ENCODE data around the gene DMXL2. TPM values are rescaled to one million over a fixed set of nuclear protein-coding genes. Genes with fewer than 3 reads are reported as not detected.

DMXL2 gene
- total RNA-seq, 1 experiment from 2014 or later: 19.7 TPM

- DNase-seq (ENCODE audit: low spot score): no peak
Measured at GRCh38 chr15:51416129-51416528, 206.4 kb downstream of the DMXL2 start.

DNA sequence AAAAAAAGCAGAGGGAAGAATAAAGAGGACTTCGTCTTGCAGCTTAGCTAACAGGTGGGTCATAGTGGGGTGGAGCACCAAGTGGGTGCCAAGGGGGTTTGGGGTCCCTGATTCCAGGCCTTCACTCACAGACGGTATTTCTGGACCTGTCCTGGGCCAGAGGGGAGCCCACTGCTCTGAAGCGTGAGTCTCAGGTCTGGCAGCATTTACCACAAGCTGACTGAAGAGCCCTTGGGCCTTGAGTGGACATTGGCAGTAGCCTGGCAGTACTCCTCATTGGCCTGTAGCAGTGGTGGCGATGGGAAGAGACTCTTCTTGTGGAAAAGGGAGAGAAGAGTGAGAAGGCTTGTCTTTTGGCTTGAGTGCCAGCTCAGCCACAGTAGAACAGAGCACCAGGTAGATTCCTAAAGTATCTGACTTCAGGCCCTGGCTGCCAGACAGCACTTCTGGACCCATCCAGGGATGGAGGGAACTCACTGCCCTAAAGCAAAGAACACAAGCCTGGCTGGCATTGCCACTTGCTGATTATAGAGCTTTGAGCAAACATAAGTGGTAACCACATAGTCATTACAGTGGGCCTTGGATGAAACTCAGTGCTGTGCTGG lies 208.2 kb downstream of the DMXL2 start:
- no peak for DNase-seq (ENCODE audit: low spot score)

- no peak for DNase-seq (ENCODE audit: low spot score)
Measured at GRCh38 chr15:51405693-51406523, 216.7 kb downstream of the DMXL2 start.

- no peak for DNase-seq (ENCODE audit: low spot score)
Measured at GRCh38 chr15:51403946-51404695, 218.4 kb downstream of the DMXL2 start.

DNA sequence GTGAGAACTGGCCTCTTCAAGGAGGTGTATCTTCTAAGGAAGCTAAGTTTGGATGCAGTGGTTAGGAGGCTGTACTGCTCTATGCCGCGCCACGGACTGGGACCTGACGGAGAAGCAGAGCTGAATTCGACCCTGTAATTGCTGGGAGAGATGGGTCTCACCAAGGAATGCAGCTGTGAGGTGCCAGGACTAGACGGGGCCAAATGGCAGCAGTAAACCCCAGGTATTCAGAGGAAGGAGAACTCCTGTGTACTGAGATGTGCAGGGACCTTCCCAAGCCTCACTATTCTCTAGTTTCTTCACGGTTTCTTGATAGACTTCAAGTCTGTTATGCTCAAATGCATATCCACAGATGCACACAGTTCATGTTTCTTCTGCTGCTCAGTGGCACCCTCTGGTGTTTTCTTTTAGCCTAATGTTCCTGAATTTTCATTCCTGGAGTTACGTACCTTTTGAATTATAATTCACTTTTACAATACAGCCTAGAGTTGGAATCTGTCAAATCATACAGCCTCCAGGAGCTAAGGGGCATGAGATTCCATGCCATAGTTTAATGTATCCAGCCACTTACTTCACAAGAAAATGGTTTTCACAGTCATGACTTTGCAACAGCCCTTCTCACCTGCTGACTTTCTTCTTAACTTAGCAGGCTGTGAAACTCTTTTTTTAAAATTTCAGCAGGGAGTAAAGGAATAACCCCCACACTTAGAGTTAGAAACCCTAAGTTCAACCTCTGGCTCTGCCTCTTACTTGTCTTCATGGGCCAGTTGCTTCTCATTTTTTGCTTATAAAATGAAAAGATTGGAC lies 219.3 kb downstream of the DMXL2 start:
- peak; percentile 42 for DNase-seq (ENCODE audit: low spot score)

GRCh38 chr15:51401872-51402517 lies 220.6 kb downstream of the DMXL2 start:
- DNase-seq (ENCODE audit: low spot score): peak; percentile 32

DNA sequence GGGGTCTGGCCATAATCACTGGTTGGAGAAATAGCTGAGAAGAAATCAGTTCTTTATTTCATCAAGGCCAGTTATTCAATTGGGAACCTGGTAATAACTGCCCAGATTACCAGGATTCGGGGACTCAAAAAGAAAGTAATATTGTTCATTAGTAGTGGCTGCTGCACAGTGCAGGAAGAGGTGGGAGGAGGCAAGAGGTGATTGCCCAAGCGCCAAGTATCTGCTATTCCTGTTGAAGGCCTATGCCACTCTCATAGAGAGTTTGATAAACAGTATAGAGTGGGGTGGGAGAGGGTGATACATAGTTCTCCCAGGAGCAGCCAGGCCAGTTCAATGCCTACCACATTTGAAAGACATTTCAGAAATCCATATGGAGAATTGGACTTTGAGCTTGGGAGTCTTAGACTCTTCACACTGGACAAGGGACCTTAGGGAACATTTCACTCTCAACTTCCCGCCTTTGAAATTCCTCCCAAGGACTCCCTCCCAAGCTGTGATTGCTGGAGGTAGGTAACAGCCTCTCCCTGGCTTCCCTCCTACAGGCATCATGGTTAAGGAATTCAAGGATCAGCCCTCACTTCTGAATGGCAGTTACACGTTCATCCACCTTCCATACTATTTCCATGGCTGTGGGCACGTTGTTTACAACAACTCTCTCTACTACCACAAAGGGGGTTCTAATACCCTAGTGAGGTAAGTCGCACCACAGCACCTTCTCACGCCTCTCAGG lies 221.4 kb downstream of the DMXL2 start:
- DNase-seq (ENCODE audit: low spot score): no peak

DNA sequence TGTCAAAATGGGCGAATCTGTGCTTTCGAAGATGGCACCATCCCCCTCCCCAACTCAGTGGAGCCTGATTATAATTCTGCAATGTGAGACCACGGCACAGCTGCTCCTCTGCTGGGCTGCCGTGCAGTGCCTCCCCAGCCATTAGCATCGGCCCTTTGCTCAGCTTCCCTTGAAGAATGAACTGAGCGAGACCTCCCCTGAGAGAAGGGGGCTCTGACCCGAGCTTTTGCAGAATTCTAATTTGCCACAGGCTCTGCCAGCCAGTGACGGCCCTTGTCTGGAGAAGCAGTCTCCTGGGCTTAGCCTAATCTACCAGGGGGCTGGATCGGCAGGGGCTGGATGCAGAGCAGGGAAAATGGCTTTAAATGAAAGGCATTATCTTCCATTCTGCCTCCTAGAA lies 223.9 kb downstream of the DMXL2 start:
- no peak for DNase-seq (ENCODE audit: low spot score)

Other genes starting within 250 kb of the DMXL2 start
- not detected in 2 replicates for gene SCG3, start 58.7 kb upstream of the DMXL2 start, total RNA-seq (2014; rRNA removed; shearing (Covaris generic))
- 25.9 and 27.3 TPM in 2 replicates for gene LYSMD2, start 114.9 kb upstream of the DMXL2 start, total RNA-seq (2014; rRNA removed; shearing (Covaris generic))
- gene TMOD2, start 128.8 kb upstream of the DMXL2 start, total RNA-seq (2014; rRNA removed; shearing (Covaris generic)): 7.0 and 7.9 TPM in 2 replicates
- 46.5 and 54.7 TPM in 2 replicates for gene TMOD3, start 206.9 kb upstream of the DMXL2 start, total RNA-seq (2014; rRNA removed; shearing (Covaris generic))